Measurements from ENCODE around the gene SLC1A3. TPM values are rescaled to one million over a fixed set of nuclear protein-coding genes. Genes with fewer than 3 reads are reported as not detected.

SLC1A3 gene
- total and polyA plus RNA-seq, 2 donors from 2014 or later, result 1.1 to 27.8 TPM

GRCh38 chr5:36733183-36733582 is 126.8 kb downstream of the SLC1A3 start:
- H3K36me3 ChIP-seq (ENCODE audit: control insufficient read depth in 2 of 3, insufficient read depth in 3 of 3, low read length in 3 of 3), result no peaks in the 10 kb centered on the region
- DNase-seq (no peak), FAIRE-seq (no peak)
- H3K9me3 ChIP-seq (ENCODE audit: control insufficient read depth in 2 of 3, insufficient read depth in 1 of 3, low read length in 3 of 3), result no peaks in the 10 kb centered on the region
- H3K27ac ChIP-seq (ENCODE audit: low read depth in 2 of 2, low read length in 2 of 2), result no peak overlapping the region
- no peak overlapping the region for H3K4me3 ChIP-seq (ENCODE audit: low read length in 3 of 3)
- H3K27me3 ChIP-seq (ENCODE audit: control insufficient read depth, insufficient read depth, low read length), result no peaks in the 10 kb centered on the region
- H3K4me1 ChIP-seq (ENCODE audit: control insufficient read depth in 2 of 3, insufficient read depth in 2 of 3, low read depth in 1 of 3, low read length in 3 of 3), result no peaks in the 10 kb centered on the region
- no peak overlapping the region for H3K9ac ChIP-seq (ENCODE audit: low read length in 3 of 3)
- TF ChIP-seq CTCF (IDR thresholded peaks at IDR 0.05; ENCODE audit: borderline replicate concordance, extremely low read depth, insufficient read depth), result no peak
- intact Hi-C loops (cut with DNase I), result no loop called here

- TF ChIP-seq CTCF (IDR thresholded peaks at IDR 0.05; ENCODE audit: borderline replicate concordance, extremely low read depth, insufficient read depth), result no peak
- intact Hi-C loops (cut with DNase I), result no loop called here
- FAIRE-seq (no peak), DNase-seq (peak in 3 of 5 donors; percentile 23 to 64 (median 45))
- no peaks in the 10 kb centered on the region for H3K4me1 ChIP-seq (ENCODE audit: control insufficient read depth in 2 of 3, insufficient read depth in 2 of 3, low read depth in 1 of 3, low read length in 3 of 3)
- H3K9me3 ChIP-seq (ENCODE audit: control insufficient read depth in 2 of 3, insufficient read depth in 1 of 3, low read length in 3 of 3), result peaks cover 0 to 1% (median 0%) of the 10 kb centered on the region in 3 donors
- H3K9ac ChIP-seq (ENCODE audit: low read length in 3 of 3), result no peak overlapping the region
- no peak overlapping the region for H3K27ac ChIP-seq (ENCODE audit: low read depth in 2 of 2, low read length in 2 of 2)
- no peaks in the 10 kb centered on the region for H3K27me3 ChIP-seq (ENCODE audit: control insufficient read depth, insufficient read depth, low read length)
- no peaks in the 10 kb centered on the region for H3K36me3 ChIP-seq (ENCODE audit: control insufficient read depth in 2 of 3, insufficient read depth in 3 of 3, low read length in 3 of 3)
- no peak overlapping the region for H3K4me3 ChIP-seq (ENCODE audit: low read length in 3 of 3)
These were observed 128.0 kb downstream of the SLC1A3 start for GRCh38 chr5:36734422-36734821.

GRCh38 chr5:36735891-36736290 is 129.5 kb downstream of the SLC1A3 start:
- H3K27me3 ChIP-seq (ENCODE audit: control insufficient read depth, insufficient read depth, low read length), result no peaks in the 10 kb centered on the region
- DNase-seq, result no peak
- intact Hi-C loops (cut with DNase I), result no loop called here
- H3K4me1 ChIP-seq (ENCODE audit: control insufficient read depth in 2 of 3, insufficient read depth in 2 of 3, low read depth in 1 of 3, low read length in 3 of 3), result no peaks in the 10 kb centered on the region
- FAIRE-seq, result no peak
- H3K27ac ChIP-seq (ENCODE audit: low read depth in 2 of 2, low read length in 2 of 2), result no peak overlapping the region
- H3K36me3 ChIP-seq (ENCODE audit: control insufficient read depth in 2 of 3, insufficient read depth in 3 of 3, low read length in 3 of 3), result no peaks in the 10 kb centered on the region
- TF ChIP-seq CTCF (IDR thresholded peaks at IDR 0.05; ENCODE audit: borderline replicate concordance, extremely low read depth, insufficient read depth), result no peak
- no peak overlapping the region for H3K4me3 ChIP-seq (ENCODE audit: low read length in 3 of 3)
- peaks cover 0 to 1% (median 0%) of the 10 kb centered on the region in 3 donors for H3K9me3 ChIP-seq (ENCODE audit: control insufficient read depth in 2 of 3, insufficient read depth in 1 of 3, low read length in 3 of 3)
- H3K9ac ChIP-seq (ENCODE audit: low read length in 3 of 3), result no peak overlapping the region
